ENCODE results near the gene CCM2. TPM values are rescaled to one million over a fixed set of nuclear protein-coding genes. Genes with fewer than 3 reads are reported as not detected.

Gene CCM2
- total RNA-seq, 2 experiments from 2014 or later: 58.9 to 89.1 TPM

DNA sequence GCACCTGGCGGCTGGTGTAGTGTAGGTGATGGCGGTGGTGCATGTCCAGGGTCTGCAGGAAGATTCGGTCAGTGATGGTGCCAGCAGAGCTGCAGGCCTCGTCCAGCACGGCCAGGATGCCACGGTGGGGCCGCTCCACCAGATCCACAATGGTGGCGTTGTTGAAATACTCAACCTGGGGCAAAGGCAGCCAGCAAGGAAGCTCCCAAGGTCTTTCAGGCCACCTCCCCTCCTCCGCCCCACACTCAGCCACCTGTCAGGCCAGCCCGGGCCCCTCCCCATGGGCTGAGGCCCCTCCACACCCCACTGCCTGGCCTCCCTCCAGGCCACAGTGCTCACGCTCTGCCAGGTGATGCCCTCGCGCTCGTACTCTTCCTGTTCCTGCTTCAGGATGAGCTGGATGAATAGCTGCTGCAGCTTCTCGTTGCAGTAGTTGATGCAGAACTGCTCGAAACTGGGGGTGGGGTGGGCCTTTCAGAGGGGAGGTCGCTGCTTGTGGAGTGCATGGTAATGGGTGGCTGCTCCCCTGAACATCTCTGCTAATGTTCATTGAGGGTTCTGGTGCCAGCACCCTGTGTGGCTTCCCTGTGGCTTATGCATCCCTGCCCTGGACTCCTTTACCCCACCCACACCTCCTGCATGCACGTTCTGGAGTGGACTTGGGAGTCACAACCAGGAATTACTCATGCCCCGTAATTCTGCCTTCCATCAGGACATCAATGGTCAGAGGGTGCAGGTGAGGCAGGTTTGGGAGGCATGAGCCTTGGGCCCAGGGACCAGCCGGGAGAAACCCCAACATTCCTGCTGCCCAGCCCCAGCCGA lies 30.1 kb upstream of the CCM2 start:
- Histone ChIP-seq H3K4me3 (ENCODE audit: low read depth, low read length, poor library complexity, severe bottlenecking) (no peak overlapping the region), H4K20me1 (ENCODE audit: insufficient read depth, low read length) (no peaks in the 10 kb centered on the region), H3K9me2 (ENCODE audit: insufficient read depth, low read length) (no peaks in the 10 kb centered on the region), H3K4me1 (ENCODE audit: insufficient read depth, low read length, poor library complexity, severe bottlenecking) (peaks cover 19% of the 10 kb centered on the region), H3K4me2 (ENCODE audit: low read length) (no peak overlapping the region), H3K79me2 (ENCODE audit: insufficient read depth, low read depth, low read length) (no peaks in the 10 kb centered on the region), H3K9me3 (ENCODE audit: low read length) (no peaks in the 10 kb centered on the region), H2AFZ (ENCODE audit: low read length) (no peak overlapping the region), H3K36me3 (ENCODE audit: insufficient read depth, low read length) (peaks cover 6% of the 10 kb centered on the region; the same call in 1 of the 2 replicates), H3K27ac (ENCODE audit: low read depth, low read length, poor library complexity, severe bottlenecking) (no peak overlapping the region)
- ChIA-PET CTCF (ENCODE audit: unreplicated experiment) (interaction anchor here (0.6 to 0.7 kb wide), 3 partner anchors 9 to 89 kb away, joined by 3 to 7 read pairs (median 5); no protein-coding TSS in a partner anchor), POLR2A (no interaction called here)
- no TSS peak for BruUV-seq (replicated peaks)
- DNase-seq (ENCODE audit: low spot score): no peak
- intact Hi-C loops (cut with micrococcal nuclease; ENCODE audit: unreplicated experiment): loop anchor here (10.0 kb wide), 1 partner anchor 795 kb away; no protein-coding TSS in a partner anchor
- TF ChIP-seq, protein P1, sequence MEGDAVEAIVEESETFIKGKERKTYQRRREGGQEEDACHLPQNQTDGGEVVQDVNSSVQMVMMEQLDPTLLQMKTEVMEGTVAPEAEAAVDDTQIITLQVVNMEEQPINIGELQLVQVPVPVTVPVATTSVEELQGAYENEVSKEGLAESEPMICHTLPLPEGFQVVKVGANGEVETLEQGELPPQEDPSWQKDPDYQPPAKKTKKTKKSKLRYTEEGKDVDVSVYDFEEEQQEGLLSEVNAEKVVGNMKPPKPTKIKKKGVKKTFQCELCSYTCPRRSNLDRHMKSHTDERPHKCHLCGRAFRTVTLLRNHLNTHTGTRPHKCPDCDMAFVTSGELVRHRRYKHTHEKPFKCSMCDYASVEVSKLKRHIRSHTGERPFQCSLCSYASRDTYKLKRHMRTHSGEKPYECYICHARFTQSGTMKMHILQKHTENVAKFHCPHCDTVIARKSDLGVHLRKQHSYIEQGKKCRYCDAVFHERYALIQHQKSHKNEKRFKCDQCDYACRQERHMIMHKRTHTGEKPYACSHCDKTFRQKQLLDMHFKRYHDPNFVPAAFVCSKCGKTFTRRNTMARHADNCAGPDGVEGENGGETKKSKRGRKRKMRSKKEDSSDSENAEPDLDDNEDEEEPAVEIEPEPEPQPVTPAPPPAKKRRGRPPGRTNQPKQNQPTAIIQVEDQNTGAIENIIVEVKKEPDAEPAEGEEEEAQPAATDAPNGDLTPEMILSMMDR (conservative IDR thresholded peaks at IDR 0.05; ENCODE audit: low read length): no peak
- TF ChIP-seq EZH2phosphoT487 (IDR thresholded peaks at IDR 0.05; ENCODE audit: borderline replicate concordance, low read depth, low read length): no peak

DNA sequence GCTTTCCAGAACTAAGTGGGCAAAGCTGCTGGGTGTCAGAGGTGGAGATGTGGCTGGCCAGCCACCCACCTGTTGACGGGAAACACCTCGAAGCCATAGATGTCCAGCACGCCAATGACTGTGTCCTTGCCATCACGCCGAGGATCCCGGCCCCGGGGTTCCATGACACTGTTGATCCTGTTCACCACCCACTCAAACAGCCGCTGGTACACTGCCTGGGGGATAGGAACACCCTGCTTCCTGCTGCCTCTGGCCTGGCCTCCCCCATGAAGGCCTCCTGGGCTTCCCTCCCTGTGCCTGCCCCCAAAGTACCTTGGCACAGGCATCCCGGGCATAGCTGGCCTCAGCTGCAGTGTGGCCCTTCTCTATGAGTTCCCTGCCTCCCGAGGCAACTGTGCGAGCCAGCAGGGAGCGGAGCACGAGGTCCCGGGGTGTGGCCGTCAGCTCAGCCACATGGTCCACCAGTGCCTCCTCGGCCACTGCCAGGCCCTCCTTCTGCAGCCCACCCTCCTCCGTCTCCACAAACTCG lies 29.4 kb upstream of the CCM2 start:
- Histone ChIP-seq H3K4me3 (ENCODE audit: low read depth, low read length, poor library complexity, severe bottlenecking) (no peak overlapping the region), H2AFZ (ENCODE audit: low read length) (no peak overlapping the region), H3K36me3 (ENCODE audit: insufficient read depth, low read length) (peaks cover 13% of the 10 kb centered on the region; the same call in 1 of the 2 replicates), H3K79me2 (ENCODE audit: insufficient read depth, low read depth, low read length) (no peaks in the 10 kb centered on the region), H3K4me2 (ENCODE audit: low read length) (no peak overlapping the region), H3K27ac (ENCODE audit: low read depth, low read length, poor library complexity, severe bottlenecking) (no peak overlapping the region), H3K9me2 (ENCODE audit: insufficient read depth, low read length) (no peaks in the 10 kb centered on the region), H4K20me1 (ENCODE audit: insufficient read depth, low read length) (no peaks in the 10 kb centered on the region), H3K9me3 (ENCODE audit: low read length) (no peaks in the 10 kb centered on the region), H3K4me1 (ENCODE audit: insufficient read depth, low read length, poor library complexity, severe bottlenecking) (peaks cover 19% of the 10 kb centered on the region)
- no peak for DNase-seq (ENCODE audit: low spot score)
- intact Hi-C loops (cut with micrococcal nuclease; ENCODE audit: unreplicated experiment): loop anchor here (10.0 kb wide), 1 partner anchor 794 kb away; no protein-coding TSS in a partner anchor
- ChIA-PET CTCF (ENCODE audit: unreplicated experiment) (interaction anchor here (0.7 to 1.1 kb wide), 2 partner anchors 9 to 32 kb away, joined by 3 read pairs; no protein-coding TSS in a partner anchor), POLR2A (interaction anchor here (0.5 to 1.6 kb wide), 2 partner anchors 10 to 119 kb away, joined by 3 read pairs; no protein-coding TSS in a partner anchor)
- no TSS peak for BruUV-seq (replicated peaks)
- no peak for TF ChIP-seq EZH2phosphoT487 (IDR thresholded peaks at IDR 0.05; ENCODE audit: borderline replicate concordance, low read depth, low read length)
- TF ChIP-seq, protein P1 (conservative IDR thresholded peaks at IDR 0.05; ENCODE audit: low read length): no peak
